GM23248 (cell line): ENCODE data around the gene ERMAP.
"Not testable (repeated sequence)": the region's sequence is repeated elsewhere in the genome, so short reads cannot be mapped to it uniquely, and the experiment has no call there.

Experiments
- EZH2 ChIP-seq: fragments of 200-600 bp; sonication (generic); IDR thresholded peaks from 2 replicates; pipeline ENCODE4 v1.6.1; 2018; ENCODE audit warnings: antibody characterized with exemption, mild to moderate bottlenecking; ENCODE audit not compliant: insufficient read depth, poor library complexity, severe bottlenecking
- EZH2phosphoT487 ChIP-seq: fragments of 200-600 bp; sonication (generic); IDR thresholded peaks from 2 replicates; pipeline ENCODE4 v1.6.1; 2018; ENCODE audit warnings: antibody characterized with exemption, moderate library complexity, mild to moderate bottlenecking, low read depth; ENCODE audit not compliant: insufficient read depth

- not testable (repeated sequence) for TF ChIP-seq EZH2, EZH2phosphoT487
Observed at GRCh38 chr1:42856554-42856953, 39.6 kb downstream of the ERMAP start.
